NOMO-1 treated with dmso at 0.1 percent for 144 hours (cell line): ENCODE measurements around the gene XPO6.

Source experiments
- DNase-seq: peaks from one replicate; lab custom pipeline; 2025; ENCODE audit not compliant: unreplicated experiment; lab: John Stamatoyannopoulos, UW

XPO6 gene

DNA sequence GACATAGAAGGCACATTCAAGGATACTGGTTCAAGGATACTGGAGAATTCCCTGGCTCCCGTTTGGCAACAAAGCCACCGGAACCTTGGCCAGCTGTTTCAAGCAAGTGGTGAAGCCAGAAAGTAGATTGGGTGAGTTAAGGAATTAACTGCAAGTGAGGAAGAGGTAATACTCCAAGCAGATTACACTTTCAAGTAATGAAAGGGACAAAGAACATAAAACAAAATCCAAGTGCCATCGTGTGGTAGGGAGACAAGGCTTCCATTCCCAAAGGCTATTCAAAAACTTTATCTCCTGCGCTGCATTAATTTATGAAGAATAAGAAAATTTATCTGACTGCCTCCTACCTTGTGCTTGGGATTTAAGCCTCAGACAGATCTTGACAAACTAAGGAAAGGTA is 27.8 kb downstream of the XPO6 start:
- DNase-seq = no peak

DNA sequence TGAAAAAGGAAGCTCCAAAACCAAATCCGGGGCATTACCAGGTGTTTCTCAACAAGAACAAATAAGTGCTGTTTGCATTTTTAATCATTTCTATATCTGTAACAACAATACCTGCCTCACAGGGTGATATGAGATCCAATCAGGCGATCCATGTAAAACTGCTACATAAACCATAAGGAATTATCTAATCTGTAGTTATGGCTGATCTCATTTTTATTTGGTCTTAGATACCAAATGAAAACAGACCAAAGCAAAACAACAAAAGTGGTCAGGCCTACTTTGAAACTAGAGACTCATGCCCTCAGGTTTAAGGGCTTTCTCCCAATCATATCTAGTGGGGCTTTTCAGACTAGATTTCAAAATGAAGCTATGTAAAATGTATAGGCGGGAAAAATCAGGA is 28.3 kb downstream of the XPO6 start:
- DNase-seq = no peak

DNA sequence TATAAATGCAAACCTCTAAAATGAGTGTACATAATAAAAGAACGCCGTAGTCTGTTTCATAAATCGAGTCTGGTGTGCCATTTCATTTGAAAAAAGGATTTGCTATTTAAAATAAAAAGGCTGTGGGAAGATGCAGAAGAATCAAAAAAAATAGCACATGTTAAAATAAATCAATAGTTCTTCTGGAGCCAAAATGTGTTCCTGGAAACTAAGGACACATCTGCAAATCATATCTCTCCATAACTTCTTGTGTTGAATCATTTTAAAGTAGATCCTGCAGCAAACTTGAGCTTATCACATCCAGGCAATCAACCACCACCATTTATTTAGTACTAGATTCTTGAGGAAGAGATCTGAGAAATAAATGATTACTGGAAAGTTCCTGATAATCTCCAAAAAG is 29.0 kb downstream of the XPO6 start:
- no peak for DNase-seq

DNA sequence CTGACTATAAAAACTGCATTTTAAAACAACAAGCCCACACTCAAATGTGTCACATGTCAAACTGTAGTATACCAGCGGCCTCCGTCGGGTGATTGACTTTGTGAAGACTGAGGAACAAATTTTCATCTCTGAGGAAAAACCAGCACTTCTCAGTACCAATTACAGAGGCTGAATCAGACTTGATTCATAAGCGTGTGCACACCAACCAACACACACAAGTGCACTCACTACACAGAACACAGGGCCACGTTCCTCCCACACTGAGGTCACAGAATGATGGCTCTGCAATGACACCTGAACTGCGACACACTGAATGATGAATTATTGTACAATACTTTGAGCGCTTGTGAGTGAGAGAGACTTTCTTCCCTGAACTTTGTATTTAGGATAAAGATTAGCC is 29.6 kb downstream of the XPO6 start:
- DNase-seq = no peak

DNA sequence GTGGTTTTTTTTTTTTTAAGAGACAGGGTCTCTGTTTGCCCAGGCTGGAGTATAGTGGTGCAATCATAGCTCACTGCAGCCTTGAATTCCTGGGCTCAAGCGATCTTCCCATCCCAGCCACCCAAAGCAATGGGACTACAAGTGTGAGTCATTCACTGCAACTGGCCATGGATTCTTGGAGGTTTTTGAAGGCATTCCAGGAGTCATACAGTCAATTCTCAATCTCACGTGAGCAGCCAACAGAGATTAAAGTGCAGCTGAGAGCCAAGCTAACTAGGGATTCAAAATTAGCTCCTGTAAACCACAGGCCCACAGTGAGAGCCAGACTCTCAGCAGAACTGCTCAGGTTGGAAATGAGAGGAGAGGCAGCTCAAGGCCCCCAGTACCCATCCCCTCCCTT is 30.2 kb downstream of the XPO6 start:
- DNase-seq = no peak

DNA sequence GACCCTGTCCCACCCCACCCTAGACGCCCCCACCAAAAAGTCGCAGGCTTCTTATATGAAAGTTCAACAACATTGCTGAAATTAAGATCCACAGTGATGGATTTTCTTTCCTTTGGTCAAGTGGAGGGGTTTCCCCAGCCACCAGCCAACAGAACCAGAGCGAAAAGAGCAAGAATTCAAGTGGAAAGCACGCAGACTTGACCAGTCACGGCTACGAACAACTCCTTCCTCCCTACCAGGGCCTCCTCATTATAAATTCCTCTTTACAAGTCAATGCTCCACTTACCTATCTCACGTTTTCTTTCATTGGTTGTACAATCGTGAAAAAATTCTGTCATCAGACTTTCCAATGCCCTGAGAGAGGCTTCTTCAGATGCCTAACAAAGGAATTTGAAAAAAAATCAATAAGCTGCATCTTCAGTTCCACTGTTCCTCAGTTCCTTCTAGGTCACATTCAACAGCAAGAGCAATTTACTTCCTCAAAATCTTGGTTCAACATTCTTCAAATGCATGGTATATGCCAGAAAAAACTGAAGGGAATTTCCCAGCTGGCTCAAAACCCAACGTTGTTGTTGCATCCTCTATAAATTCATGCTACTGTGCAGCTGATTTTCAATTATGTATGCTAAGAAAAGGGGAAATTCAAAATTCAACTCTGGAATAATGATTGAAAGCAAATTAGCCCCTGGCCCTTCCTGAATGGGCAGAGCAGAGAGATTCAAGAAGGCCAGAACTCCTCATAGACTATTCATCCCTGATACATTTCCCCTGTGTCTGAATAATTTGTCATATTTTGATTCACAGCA is 30.9 kb downstream of the XPO6 start:
- DNase-seq = peak; percentile 40

DNA sequence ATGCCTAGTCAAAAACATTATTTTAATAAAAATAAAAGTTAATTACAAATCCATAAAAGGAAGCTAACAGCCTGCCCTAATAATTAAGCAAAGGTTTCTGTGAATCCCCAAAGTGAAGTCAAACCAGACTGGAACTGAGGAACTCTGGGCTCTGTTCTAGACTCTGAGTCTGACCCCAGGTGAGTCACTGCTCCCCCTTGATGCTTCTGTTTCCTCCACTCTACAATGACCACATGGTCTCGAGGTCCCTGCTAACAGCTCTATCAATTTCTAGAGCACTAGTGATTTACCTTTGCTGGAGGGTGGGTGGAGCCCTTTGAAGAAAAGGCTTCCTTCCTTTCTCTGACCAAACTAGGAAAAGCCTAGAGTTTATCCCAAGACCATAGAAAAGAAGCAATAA is 32.4 kb downstream of the XPO6 start:
- DNase-seq = no peak

DNA sequence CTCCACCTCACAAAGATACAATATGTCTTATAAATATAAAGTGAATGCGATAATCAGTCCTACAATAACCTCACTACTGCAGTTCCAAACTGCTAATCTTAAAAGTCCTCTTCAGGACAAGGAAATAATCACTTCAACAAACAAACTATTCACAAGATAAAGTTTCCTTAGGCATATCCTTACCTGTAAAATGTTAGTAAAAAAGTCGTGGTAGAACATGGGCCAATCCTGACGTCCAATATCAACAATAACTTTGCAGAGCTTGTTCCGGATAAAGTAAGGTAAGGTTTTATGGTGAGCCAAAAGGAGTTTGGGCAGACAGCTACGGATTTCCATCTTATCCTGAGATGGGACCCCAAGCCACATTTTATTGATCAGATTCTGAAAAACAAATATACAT is 36.0 kb downstream of the XPO6 start:
- no peak for DNase-seq

DNA sequence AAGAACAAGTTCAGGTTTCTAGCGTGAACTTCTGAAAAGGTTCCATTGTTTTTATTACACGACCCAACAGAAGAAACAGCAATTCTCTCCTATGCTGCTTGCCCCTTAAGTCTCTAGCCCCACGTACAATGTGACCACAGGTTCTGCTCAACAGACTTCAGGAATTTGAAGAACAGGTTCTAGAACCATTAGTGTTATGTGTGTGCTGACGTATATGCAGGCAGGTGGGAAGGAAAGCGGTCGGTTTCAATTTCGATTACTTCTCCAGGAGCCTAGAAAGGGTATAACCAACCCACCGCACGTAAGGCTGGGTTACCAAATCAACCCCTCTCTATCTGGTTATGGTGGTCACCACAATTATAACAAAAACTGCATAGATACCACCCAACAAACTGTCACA is 39.4 kb downstream of the XPO6 start:
- DNase-seq = no peak

DNA sequence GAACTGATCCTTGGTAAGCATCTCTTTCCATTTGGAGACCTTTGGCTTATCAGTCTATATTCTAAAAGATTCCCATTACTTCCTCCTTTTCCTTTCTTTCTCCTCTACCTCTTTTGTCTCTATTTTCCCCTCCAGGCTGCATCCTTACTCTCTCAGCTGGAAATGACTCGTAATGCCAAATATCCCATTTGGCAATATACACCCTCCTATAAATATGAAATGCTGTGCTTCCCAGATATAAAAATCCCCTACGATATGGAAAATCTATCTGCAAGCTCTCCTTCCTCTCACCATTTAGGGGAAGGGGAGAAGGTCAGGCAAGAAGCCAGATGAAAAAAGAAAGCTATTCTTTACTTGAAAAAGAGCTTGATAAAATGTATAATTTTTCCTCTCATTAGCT is 39.9 kb downstream of the XPO6 start:
- no peak for DNase-seq

DNA sequence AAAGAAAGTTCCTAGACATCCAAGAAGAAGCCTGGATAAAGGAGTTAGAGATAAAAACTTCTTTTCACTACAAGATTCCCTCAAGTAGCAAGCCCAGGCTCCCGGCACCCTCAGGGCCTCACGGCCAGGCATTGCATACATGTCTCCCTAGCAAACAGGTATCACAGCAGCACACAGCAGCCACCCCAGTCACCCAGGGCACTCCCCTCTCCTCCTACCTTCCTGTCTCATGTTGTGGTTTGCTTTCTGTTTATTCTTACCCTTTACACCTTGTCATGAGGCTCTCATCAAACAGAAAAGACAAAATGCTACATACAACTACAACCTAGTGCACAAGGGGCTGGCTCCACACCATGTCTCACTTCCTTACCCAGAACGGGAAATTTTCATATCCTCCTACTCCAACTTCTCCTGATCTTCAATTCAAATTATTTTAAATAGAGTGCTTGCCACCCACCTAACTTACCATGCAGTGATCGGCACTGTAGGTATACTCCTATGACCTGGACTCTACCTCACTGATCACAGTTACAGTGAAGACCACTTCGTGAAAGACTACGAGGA is 42.7 kb downstream of the XPO6 start:
- no peak for DNase-seq

DNA sequence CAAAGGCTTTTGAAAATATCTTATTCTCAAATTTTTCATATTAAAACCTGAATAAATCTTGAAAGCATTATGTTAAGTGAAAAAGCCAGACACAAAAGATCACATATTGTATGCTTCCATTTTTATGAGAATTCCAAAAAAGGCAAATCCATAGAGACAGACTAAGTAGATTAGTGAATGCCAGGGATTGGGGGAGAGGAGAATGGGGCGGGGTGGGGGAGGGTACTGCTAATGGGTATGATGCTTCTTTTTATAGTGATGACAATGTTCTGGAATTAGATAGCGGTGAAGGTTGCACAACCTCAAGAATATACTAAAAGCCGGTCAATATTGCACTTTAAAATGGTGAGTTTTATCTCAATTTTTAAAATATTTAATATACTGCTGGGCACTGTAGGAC is 44.0 kb downstream of the XPO6 start:
- DNase-seq = no peak

DNA sequence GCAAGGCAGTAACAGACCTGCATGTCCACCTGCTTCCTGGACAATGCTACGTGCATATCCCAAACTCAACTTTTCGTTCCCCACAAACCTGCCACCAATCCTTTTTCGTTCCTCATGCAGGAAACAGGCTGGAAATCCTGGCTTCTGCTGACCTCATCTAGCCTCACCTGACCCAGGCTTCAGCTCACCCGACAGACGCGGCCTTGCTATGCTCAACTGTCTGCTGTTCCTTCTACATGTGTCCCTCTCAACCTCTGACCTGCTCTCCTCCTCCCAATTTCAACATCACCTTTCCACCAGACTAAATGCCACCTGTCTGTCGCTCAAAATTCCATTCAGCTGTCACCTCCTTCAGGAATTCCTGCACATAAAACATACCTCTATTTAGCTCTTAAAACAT is 44.5 kb downstream of the XPO6 start:
- no peak for DNase-seq

DNA sequence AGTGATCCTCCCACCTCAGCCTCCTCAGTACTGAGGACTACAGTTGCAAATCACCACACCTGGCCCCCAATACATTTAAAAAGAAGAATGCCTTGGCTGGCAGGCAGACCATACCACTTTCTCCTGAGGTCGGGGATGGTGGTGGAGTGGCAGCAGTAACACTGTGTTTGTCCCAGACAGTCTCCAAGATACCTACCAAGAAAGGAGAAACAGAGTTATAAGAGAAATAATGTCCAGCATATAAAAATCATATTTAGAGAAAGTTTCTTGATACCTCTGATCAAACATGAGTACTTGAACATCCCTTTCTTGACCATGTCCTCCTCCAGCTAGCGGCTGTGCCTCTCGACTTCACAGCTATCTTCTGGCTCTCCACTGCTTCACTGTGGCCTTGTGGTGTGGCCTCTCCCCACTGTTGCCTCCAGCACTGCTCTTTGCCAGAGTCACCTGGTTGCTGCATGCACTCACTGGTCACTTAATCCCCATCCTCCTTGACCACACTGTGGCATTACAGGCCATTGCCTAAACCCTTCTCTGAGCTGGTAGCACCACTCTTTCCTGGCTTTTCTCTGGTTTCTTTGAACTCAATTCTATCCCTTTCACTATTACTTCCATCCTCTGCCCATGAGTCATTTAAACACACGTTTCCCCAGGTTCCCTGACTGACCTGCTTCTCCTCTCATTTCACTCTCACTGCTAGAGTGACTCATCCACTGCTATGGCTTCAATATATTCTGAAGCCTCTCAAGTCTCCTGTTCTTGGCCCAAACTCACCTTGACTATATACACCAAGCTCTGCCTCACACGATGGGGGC is 45.2 kb downstream of the XPO6 start:
- no peak for DNase-seq

DNA sequence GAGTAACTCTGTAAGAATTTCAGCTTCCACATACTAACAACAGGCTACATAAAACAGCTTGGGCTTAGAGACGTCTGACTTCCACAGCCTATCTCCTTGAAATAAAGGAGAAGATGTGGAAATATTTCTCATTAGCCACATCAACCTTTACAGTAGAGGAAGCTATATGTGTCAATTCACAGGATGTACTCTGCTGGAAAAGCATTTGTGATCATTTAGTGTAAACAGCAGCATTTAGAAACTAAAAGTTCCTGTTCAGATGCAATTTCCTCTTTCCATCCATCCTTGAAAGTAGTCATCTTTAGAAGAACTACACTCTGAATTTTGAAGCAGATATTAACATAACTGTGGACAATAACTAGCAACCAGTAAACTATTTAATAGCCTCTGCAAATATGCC is 46.2 kb downstream of the XPO6 start:
- DNase-seq = no peak

DNA sequence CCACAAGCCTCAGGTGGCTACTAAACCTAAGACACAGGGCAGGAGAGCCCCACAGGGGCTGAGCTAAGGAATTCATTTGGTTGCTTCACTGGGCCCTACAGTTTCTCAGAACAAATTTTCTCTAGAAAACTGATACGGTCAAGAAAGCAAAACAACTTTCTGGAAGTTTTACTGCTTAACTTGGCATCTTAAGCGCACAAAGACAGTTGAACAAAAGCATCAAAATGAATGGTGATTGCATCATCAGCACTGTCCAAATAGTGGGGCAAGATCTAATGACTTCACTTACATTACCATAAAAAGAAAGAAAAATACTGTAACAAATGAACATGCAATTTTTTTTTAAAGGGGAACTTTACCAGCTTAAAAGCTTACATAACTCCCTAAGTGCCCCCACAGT is 47.6 kb downstream of the XPO6 start:
- DNase-seq = no peak

DNA sequence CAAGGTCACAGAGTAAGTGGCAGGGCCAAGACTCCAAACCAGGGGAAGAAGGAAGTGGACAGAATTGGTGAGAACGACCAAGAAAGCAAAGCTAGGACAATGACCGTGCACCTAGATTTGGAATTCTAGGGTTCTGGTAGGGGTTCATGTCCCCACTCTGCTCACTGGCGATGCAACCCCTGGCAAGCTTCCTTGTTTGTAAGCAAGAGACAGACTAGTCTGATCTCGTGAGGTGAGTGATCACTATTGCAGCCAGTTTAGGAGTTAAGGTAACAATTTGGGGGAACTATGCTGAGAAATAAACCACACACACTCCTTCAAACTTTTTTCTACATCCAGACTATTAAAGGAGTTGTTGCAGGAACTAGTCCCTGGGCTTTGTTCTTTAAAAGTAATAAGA is 48.1 kb downstream of the XPO6 start:
- DNase-seq = no peak

DNA sequence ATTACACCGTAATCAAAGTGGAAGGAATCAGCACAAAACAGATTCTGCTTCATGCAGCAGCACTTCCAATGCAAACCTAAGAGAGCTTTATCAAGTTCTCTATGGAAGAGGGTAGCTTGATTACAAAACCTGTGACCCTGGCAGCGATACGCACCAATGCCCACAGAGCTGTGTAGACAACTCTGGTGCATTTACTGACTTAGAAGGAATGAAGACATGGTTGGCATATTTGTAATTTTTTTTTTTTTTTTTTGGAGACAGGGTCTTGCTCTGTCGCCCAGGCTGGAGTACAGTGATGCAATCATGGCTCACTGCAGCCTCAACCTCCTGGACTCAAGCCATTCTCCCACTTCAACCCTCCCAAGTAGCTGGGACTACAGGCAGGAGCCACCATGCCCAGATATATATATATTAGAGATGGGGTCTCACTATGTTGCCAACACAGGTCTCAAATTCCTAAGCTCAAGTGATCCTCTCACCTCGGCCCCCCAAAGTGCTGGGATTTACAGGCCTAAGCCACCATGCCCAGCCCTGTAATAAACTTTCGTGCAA is 49.4 kb downstream of the XPO6 start:
- DNase-seq = no peak

DNA sequence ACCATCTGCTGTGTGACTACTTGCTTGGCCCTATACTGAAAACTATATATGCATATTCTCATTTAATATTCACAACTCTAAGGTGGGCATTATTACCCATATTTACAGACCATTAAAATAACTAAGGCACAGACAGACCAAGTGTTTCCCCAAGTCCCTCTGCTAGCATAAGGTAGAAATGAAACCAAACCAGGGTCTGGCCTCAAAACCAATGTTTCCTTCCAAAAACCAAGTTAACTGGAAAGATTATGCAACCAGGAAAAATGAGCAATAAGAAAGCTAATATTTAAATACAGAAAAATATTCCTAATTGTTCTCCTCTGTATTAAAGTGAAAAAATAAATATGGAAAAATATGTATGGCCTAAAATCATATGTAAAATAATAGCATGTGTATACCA is 50.1 kb downstream of the XPO6 start:
- DNase-seq = no peak

DNA sequence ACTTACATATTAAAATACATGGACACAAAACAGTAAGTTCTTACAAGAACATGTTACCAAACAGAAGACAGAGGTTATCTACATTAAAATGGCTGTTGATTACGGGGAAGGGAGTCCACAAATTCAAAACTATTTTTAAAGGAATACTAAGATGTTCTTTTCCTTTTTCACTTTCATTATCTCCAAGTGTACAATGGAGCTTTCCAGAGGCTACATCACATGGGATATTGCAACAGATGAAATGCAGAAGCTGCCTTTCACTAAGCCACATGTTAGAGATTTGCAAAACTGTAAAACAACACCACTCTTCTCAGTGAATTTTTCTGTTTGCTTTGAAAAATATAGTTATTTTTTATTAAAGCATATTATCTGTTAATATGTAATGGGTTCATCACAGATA is 53.6 kb downstream of the XPO6 start:
- DNase-seq = no peak

DNA sequence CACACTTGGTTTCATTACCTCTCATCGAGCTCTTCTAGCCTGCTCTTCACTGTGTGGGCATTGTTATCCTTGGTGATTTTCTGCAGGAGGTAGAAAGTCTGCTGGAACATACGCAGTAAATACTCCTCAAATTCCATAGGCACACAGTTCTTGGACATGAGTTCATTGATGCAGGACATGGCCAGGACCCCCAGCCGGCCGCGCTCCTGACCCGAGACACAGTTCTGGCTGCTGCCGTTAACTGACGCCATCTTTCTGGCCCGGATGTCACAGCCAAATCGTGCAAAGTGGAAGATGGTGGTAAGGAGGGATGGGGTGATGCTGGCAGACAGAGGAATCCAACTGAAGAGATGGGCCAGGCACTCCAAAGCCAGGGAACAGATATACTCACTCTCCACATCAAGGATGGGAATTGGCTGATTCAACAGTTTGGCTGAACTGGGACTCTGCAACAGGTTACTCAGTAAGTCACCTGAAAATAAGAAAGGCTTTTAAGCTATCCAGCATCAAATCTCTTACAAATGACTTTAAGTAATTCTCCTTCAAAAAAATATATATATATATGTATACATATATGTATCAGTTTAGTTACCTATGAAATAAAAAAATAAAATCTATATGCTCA is 55.6 kb downstream of the XPO6 start:
- no peak for DNase-seq

DNA sequence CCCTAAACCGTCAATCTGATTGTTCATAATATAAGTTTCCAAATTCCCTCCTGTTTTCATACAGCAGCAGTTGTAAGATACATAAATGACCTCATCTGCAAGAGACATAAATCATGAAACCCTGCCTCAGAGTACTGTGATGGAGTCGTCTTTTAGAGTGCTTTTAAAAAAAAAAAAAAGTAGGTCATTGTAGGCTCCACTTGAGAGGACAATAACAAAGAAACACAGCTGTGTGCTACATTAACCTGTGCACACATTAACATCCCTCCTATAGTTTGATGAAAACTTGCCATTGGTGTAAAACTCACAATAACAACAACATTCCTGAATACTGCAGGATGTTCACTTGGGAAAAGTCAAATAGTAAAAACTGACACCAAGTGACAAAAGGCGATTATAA is 56.5 kb downstream of the XPO6 start:
- DNase-seq = no peak
